ENCODE results near the gene PTGES.

The PTGES gene

DNA sequence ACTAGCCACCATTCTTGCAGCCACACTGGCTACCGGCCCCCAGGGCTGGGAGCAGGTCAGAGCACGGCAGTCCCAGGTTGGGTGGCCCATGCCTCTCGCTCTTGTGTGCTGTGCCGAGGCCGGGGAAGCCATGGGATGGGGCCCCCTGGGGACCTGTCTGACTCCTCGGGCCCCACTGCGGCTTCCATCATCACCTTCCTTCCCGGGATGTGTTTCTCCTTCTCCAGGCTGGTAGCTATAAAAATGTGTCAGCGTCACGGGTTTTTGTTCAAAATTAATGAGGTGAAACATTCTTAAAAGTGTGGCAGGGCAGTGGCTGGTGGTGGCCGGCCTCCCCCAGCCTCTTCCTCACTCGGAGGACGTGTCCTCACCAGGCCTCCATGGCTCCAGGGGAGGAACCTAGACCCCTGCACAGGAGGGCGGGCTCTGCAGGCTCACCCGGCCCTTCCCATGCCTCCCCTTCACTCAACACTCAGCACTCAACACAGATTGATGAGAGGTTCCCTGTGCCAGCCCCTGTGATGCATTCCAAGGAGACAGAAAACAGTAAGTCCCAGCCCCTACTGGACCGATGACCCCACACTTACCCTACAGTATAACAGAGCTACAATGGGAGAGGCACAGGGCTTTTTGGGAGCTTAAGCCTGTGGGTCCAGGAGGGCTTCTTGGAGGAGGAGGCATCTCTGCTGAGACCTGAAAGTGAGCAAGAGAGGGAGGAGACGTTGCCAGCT is 43.2 kb downstream of the PTGES start:
- FAIRE-seq (no peak), DNase-seq (ENCODE audit: insufficient read length) (no peak)
- TF ChIP-seq TAF1 (IDR thresholded peaks at IDR 0.05; ENCODE audit: borderline replicate concordance, low read depth, low read length), result no peak
- TF ChIP-seq POLR2A (IDR thresholded peaks at IDR 0.05; ENCODE audit: low read depth, low read length), result no peak
- no peak for TF ChIP-seq POLR2AphosphoS5 (IDR thresholded peaks at IDR 0.05; ENCODE audit: low read depth, low read length)

GRCh38 chr9:129708793-129709192 is 44.0 kb downstream of the PTGES start:
- no peak for FAIRE-seq
- TF ChIP-seq TAF1 (IDR thresholded peaks at IDR 0.05; ENCODE audit: borderline replicate concordance, low read depth, low read length), result no peak
- no peak for TF ChIP-seq POLR2AphosphoS5 (IDR thresholded peaks at IDR 0.05; ENCODE audit: low read depth, low read length)
- DNase-seq (ENCODE audit: insufficient read length), result no peak

GRCh38 chr9:129704807-129705206 is 48.0 kb downstream of the PTGES start:
- no peak for TF ChIP-seq POLR2A (IDR thresholded peaks at IDR 0.05; ENCODE audit: low read depth, low read length)
- TF ChIP-seq TAF1 (IDR thresholded peaks at IDR 0.05; ENCODE audit: borderline replicate concordance, low read depth, low read length), result no peak
- no peak for TF ChIP-seq POLR2AphosphoS5 (IDR thresholded peaks at IDR 0.05; ENCODE audit: low read depth, low read length)
- FAIRE-seq (no peak), DNase-seq (ENCODE audit: insufficient read length) (no peak)

DNA sequence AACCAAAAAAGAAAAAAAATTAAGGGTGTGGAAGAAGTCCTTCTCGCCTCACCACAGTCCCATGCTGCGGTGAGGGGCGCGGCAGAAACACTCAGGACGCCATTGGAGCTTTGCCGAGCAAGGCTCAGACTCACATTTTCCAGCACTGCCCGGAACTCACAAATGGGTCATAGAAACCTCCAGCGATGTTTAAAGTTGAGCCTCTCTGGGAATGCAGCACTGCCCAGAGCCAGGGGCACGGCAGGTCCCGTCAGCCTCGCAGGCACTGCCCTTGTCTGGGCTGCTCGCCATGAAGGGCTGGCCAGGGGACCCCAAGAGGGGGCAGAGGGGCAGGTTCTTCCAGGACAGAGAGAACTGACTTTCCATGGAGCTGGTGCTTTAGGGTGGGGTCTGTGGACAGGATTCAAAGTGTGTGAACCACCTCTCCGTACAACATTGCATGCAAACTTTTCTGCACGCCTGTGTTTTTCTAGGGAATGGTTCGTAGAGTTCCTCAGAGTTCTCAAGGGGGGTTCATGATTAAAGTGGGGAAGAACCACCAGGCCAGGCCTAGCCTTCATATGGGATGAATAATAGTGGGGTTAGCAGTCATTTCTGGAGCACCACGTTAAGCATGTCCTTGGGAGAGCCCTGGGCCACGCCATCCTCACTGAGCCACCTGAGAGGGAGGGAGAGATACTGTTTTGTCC is 49.0 kb downstream of the PTGES start:
- FAIRE-seq (no peak), DNase-seq (ENCODE audit: insufficient read length) (no peak)
- TF ChIP-seq TAF1 (IDR thresholded peaks at IDR 0.05; ENCODE audit: borderline replicate concordance, low read depth, low read length), result no peak
- no peak for TF ChIP-seq POLR2A (IDR thresholded peaks at IDR 0.05; ENCODE audit: low read depth, low read length)
- no peak for TF ChIP-seq POLR2AphosphoS5 (IDR thresholded peaks at IDR 0.05; ENCODE audit: low read depth, low read length)

DNA sequence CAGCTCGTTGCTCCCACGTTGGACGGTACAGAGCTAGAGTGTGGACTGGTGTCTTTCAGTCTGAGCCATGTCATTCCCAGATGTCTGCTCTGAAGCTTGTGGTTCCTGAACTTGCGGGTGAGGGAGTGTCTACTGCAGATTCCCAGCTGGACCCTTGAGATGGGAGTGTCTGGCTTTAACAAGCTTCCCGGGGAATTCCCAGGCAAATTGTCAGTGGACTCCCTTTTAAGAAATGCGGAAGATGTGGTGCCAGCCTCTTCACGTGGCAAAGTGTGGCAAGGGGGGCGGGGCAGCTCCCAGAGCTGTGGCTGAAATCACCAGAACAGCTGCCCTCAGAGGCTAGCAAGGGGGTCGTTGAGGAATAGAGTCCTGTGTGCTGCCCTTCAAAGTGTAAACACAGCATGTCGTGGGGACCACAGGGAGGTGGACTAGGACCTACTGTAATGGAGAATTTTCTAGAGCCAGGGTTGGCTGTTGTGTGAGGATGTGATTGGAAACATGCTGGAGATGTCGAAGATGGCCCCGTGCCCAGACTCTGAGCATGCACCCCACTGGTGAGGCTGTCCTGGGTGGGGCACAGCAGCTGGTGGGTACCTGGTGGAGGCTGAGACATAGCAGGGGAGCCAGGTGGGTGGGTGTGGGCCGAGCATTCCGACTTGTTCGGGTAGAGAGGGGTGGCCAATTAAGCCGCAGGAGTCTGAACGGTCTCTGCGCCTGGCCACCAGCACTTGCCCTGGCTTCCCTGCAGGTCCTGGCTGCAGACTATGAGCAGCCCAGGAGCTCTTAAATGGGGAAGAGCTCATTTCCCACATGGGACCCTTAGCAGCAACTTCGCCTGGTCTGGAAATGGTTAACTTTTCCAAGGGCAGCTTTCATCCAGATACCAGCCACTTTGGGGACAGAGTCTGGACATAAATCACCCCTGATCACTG is 50.0 kb downstream of the PTGES start:
- no peak for TF ChIP-seq POLR2A (IDR thresholded peaks at IDR 0.05; ENCODE audit: low read depth, low read length)
- no peak for TF ChIP-seq POLR2AphosphoS5 (IDR thresholded peaks at IDR 0.05; ENCODE audit: low read depth, low read length)
- TF ChIP-seq TAF1 (IDR thresholded peaks at IDR 0.05; ENCODE audit: borderline replicate concordance, low read depth, low read length), result no peak
- DNase-seq (ENCODE audit: insufficient read length) (no peak), FAIRE-seq (no peak)

DNA sequence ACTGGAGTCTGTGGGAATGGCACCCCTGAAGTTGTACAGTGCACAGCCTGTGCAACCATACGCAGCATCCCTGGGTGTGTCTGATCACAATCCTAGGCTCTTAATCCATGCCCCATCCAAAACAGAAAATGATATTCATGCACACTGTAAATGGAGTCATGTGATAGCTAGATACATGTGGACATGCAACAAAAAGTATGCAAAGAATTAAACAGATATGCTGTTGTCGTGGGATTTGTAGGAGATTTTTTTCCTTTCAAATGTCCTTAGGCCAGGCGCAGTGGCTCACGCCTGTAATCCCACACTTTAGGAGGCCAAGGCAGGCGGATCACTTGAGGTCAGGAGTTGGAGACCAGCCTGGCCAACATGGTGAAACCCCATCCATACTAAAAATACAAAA is 51.3 kb downstream of the PTGES start:
- no peak for DNase-seq (ENCODE audit: insufficient read length)
- no peak for TF ChIP-seq POLR2AphosphoS5 (IDR thresholded peaks at IDR 0.05; ENCODE audit: low read depth, low read length)
- no peak for TF ChIP-seq POLR2A (IDR thresholded peaks at IDR 0.05; ENCODE audit: low read depth, low read length)
- no peak for TF ChIP-seq TAF1 (IDR thresholded peaks at IDR 0.05; ENCODE audit: borderline replicate concordance, low read depth, low read length)
- FAIRE-seq, result no peak

GRCh38 chr9:129701054-129701453 is 51.8 kb downstream of the PTGES start:
- no peak for TF ChIP-seq POLR2AphosphoS5 (IDR thresholded peaks at IDR 0.05; ENCODE audit: low read depth, low read length)
- FAIRE-seq (no peak), DNase-seq (ENCODE audit: insufficient read length) (no peak)

- FAIRE-seq, result no peak
- no peak for DNase-seq (ENCODE audit: insufficient read length)
- TF ChIP-seq POLR2A (IDR thresholded peaks at IDR 0.05; ENCODE audit: low read depth, low read length) (no peak), TAF1 (IDR thresholded peaks at IDR 0.05; ENCODE audit: borderline replicate concordance, low read depth, low read length) (no peak), POLR2AphosphoS5 (IDR thresholded peaks at IDR 0.05; ENCODE audit: low read depth, low read length) (no peak)
Measured at GRCh38 chr9:129698254-129698757, 54.5 kb downstream of the PTGES start.

GRCh38 chr9:129697656-129698253 is 55.1 kb downstream of the PTGES start:
- DNase-seq (ENCODE audit: insufficient read length) (no peak), FAIRE-seq (no peak)
- TF ChIP-seq POLR2A (IDR thresholded peaks at IDR 0.05; ENCODE audit: low read depth, low read length) (no peak), POLR2AphosphoS5 (IDR thresholded peaks at IDR 0.05; ENCODE audit: low read depth, low read length) (no peak), TAF1 (IDR thresholded peaks at IDR 0.05; ENCODE audit: borderline replicate concordance, low read depth, low read length) (no peak)

GRCh38 chr9:129696944-129697655 is 55.7 kb downstream of the PTGES start:
- FAIRE-seq (no peak), DNase-seq (ENCODE audit: insufficient read length) (no peak)
- no peak for TF ChIP-seq POLR2A (IDR thresholded peaks at IDR 0.05; ENCODE audit: low read depth, low read length)
- TF ChIP-seq POLR2AphosphoS5 (IDR thresholded peaks at IDR 0.05; ENCODE audit: low read depth, low read length), result no peak
- TF ChIP-seq TAF1 (IDR thresholded peaks at IDR 0.05; ENCODE audit: borderline replicate concordance, low read depth, low read length), result no peak
